Measurements from ENCODE around the gene OR2A14.

- TF ChIP-seq POLR2A (IDR thresholded peaks at IDR 0.05) (no peak), CTCF (IDR thresholded peaks at IDR 0.05) (no peak), EP300 (IDR thresholded peaks at IDR 0.05) (no peak), POLR2AphosphoS5 (IDR thresholded peaks at IDR 0.05) (no peak)
Observed at GRCh38 chr7:144134116-144134515, 11.1 kb downstream of the OR2A14 start.

Data from gastroesophageal sphincter (tissue), 3 donors.